Skeletal muscle tissue (tissue), 5 donors: ENCODE data around the gene WDR77. TPM values are rescaled to one million over a fixed set of nuclear protein-coding genes. Genes with fewer than 3 reads are reported as not detected.

Experiments
- H3K27ac ChIP-seq: one replicate; pipeline ENCODE4 v1.7.0; 2013; ENCODE audit warnings: mild to moderate bottlenecking, low read depth, low read length, inconsistent platforms
- H3K27me3 ChIP-seq, 3 donors: one replicate each; pipeline ENCODE4 v1.7.0; 2013; ENCODE audit warnings: low read length in 3 of 3; ENCODE audit not compliant: control insufficient read depth in 3 of 3, insufficient read depth in 3 of 3
- H3K36me3 ChIP-seq, 3 donors: one replicate each; pipeline ENCODE4 v1.7.0; 2013; ENCODE audit warnings: low read length in 3 of 3; ENCODE audit not compliant: control insufficient read depth in 3 of 3, insufficient read depth in 3 of 3
- H3K4me1 ChIP-seq, 3 donors: one replicate each; pipeline ENCODE4 v1.7.0; 2013; ENCODE audit warnings: low read length in 3 of 3, mild to moderate bottlenecking in 3 of 3; ENCODE audit not compliant: control insufficient read depth in 3 of 3, insufficient read depth in 3 of 3
- H3K4me3 ChIP-seq, 3 donors: one replicate each; pipeline ENCODE4 v1.7.0; 2013; ENCODE audit warnings: low read length in 3 of 3
- H3K9ac ChIP-seq, 3 donors: one replicate each; pipeline ENCODE4 v1.7.0; 2013; ENCODE audit warnings: low read length in 3 of 3, mild to moderate bottlenecking in 3 of 3, moderate library complexity in 2 of 3, low read depth in 1 of 3
- H3K9me3 ChIP-seq, 3 donors: one replicate each; pipeline ENCODE4 v1.7.0; 2013; ENCODE audit warnings: low read length in 3 of 3; ENCODE audit not compliant: control insufficient read depth in 3 of 3
- small RNA-seq: library from RNA; depleted of rRNA; stranded (forward); fragments of <200 nt; gene quantifications from one replicate; pipeline ENCODE3, GENCODE V24; 2014
- total RNA-seq: library from RNA; depleted of rRNA; stranded (reverse); fragments of >200 nt; gene quantifications from one replicate; pipeline ENCODE4 v1.2.3, GENCODE V29; 2014
- donor health status: Osteomylitis.

WDR77 gene
- total RNA-seq, 1 donor from 2014 or later = 13.0 TPM

- no peaks in the 10 kb centered on the region for H3K36me3 ChIP-seq
- no peak overlapping the region for H3K4me3 ChIP-seq
- H3K9me3 ChIP-seq = no peaks in the 10 kb centered on the region
- no peaks in the 10 kb centered on the region for H3K4me1 ChIP-seq
- H3K27ac ChIP-seq = no peak overlapping the region
- peaks cover 0 to 10% (median 0%) of the 10 kb centered on the region in 3 donors for H3K27me3 ChIP-seq
- no peak overlapping the region for H3K9ac ChIP-seq
Observed at GRCh38 chr1:111392042-111392441, 57.0 kb downstream of the WDR77 start.

Small RNAs within 50 kb of the gene (small RNA-seq; reads per million reads assigned to genes)
- gene RF00019 (not detected), gene RNU6-792P (not detected)

Other genes starting within 250 kb of the WDR77 start
- 3.7 TPM for gene DENND2D, start 248.6 kb downstream of the WDR77 start, total RNA-seq
- 1.0 TPM for gene CHI3L2, start 221.5 kb downstream of the WDR77 start, total RNA-seq
- not detected for gene CHIA, start 158.4 kb downstream of the WDR77 start, total RNA-seq
- 0.52 TPM for gene OVGP1, start 21.5 kb downstream of the WDR77 start, total RNA-seq
- 265 TPM for gene ATP5PB, start 208 bp upstream of the WDR77 start, total RNA-seq
- gene C1orf162, start 24.7 kb upstream of the WDR77 start, total RNA-seq = under 0.01 TPM
- 0.52 TPM for gene ADORA3, start 54.4 kb upstream of the WDR77 start, total RNA-seq
- gene TMIGD3, start 54.4 kb upstream of the WDR77 start, total RNA-seq = 1.6 TPM
- 16.7 TPM for gene RAP1A, start 170.5 kb upstream of the WDR77 start, total RNA-seq